AG09309 (cell line): ENCODE measurements around the gene PPP3CB.
"Not testable (repeated sequence)": the region's sequence is repeated elsewhere in the genome, so short reads cannot be mapped to it uniquely, and the experiment has no call there.

Experiments used
- DNase-seq: peaks from one replicate; pipeline ENCODE4 v3.0.0-alpha.2; 2010; ENCODE audit warnings: low read depth
- H3K4me3 ChIP-seq: 2 replicates; pipeline ENCODE4 v1.5.1; 2011; ENCODE audit warnings: mild to moderate bottlenecking, low read depth, low read length, moderate library complexity; ENCODE audit not compliant: control insufficient read depth
- CTCF ChIP-seq: IDR thresholded peaks from 2 replicates; pipeline ENCODE4 v1.5.1; 2011; ENCODE audit warnings: mild to moderate bottlenecking, low read depth, low read length, inconsistent platforms; ENCODE audit not compliant: insufficient read depth, control insufficient read depth; ENCODE audit errors: missing control alignments

PPP3CB gene

GRCh38 chr10:73406846-73407245 lies 89.0 kb downstream of the PPP3CB start:
- TF ChIP-seq CTCF = no peak
- DNase-seq = no peak
- H3K4me3 ChIP-seq = no peak overlapping the region

- no peak for TF ChIP-seq CTCF
- no peak for DNase-seq
- H3K4me3 ChIP-seq = no peak overlapping the region
These were observed 90.3 kb downstream of the PPP3CB start for GRCh38 chr10:73405556-73405955.

- H3K4me3 ChIP-seq = no peak overlapping the region
- TF ChIP-seq CTCF = no peak
- DNase-seq = no peak
These were observed 91.1 kb downstream of the PPP3CB start for GRCh38 chr10:73404690-73405089.

GRCh38 chr10:73401636-73402035 lies 94.2 kb downstream of the PPP3CB start:
- DNase-seq = no peak
- TF ChIP-seq CTCF = no peak
- H3K4me3 ChIP-seq = no peak overlapping the region

GRCh38 chr10:73399063-73399462 lies 96.8 kb downstream of the PPP3CB start:
- no peak for DNase-seq
- H3K4me3 ChIP-seq = no peak overlapping the region
- TF ChIP-seq CTCF = no peak

GRCh38 chr10:73398024-73398423 lies 97.8 kb downstream of the PPP3CB start:
- no peak for TF ChIP-seq CTCF
- DNase-seq = no peak
- H3K4me3 ChIP-seq = no peak overlapping the region

GRCh38 chr10:73394325-73394724 lies 101.5 kb downstream of the PPP3CB start:
- not testable (repeated sequence) for H3K4me3 ChIP-seq

More at GRCh38 chr10:73394325-73394724, 101.5 kb downstream of the PPP3CB start:
- DNase-seq = not testable (repeated sequence)
